PC-3 (cell line): ENCODE measurements around the gene DDIAS. TPM values are rescaled to one million over a fixed set of nuclear protein-coding genes. Genes with fewer than 3 reads are reported as not detected.

Experiments
- ATAC-seq: fragments of 200-7000 bp; cut with Tn5 transposase; 2 replicates; pipeline ENCODE4 v1.9.1; 2020; ENCODE audit warnings: mild to moderate bottlenecking, moderate library complexity
- BruUV-seq: library from RNA; stranded (reverse); fragments of 400-500 nt; replicated peaks from 2 replicates; lab custom pipeline; 2021; lab: Mats Ljungman, UMichigan
- CTCF ChIA-PET: fragments of 300-600 bp; sonication (Branson Sonifier 250); formaldehyde crosslinking; loops from one replicate; lab custom pipeline; 2022; ENCODE audit warnings: antibody characterized with exemption; lab: Charles Lee
- POLR2A ChIA-PET: fragments of 300-600 bp; sonication (Branson Sonifier 250); formaldehyde crosslinking; loops from one replicate; lab custom pipeline; 2022; ENCODE audit warnings: antibody characterized with exemption; ENCODE audit not compliant: unreplicated experiment; lab: Charles Lee
- DNase-seq: peaks from one replicate; pipeline ENCODE4 v3.0.0-alpha.2; 2015
- H2AFZ ChIP-seq: fragments of 300-600 bp; sonication (generic); 2 replicates; pipeline ENCODE4 v1.6.0; 2016; ENCODE audit warnings: antibody characterized with exemption, low read length
- H3F3A ChIP-seq: fragments of 300-600 bp; sonication (generic); one replicate; pipeline ENCODE4 v1.6.0; 2017; ENCODE audit warnings: antibody characterized with exemption, low read length, control low read depth, mild to moderate bottlenecking; ENCODE audit not compliant: unreplicated experiment
- H3K27ac ChIP-seq: fragments of 300-600 bp; sonication (generic); 2 replicates; pipeline ENCODE4 v1.5.1; 2016; ENCODE audit warnings: mild to moderate bottlenecking, low read length
- H3K27me3 ChIP-seq: fragments of 300-600 bp; sonication (generic); 2 replicates; pipeline ENCODE4 v1.6.1; 2016; ENCODE audit warnings: low read length, mixed read lengths
- H3K36me3 ChIP-seq: fragments of 300-600 bp; sonication (generic); 2 replicates; pipeline ENCODE4 v1.6.1; 2016; ENCODE audit warnings: low read depth, mixed run types, low read length, mixed read lengths
- H3K4me1 ChIP-seq: fragments of 300-600 bp; sonication (generic); 2 replicates; pipeline ENCODE4 v1.5.1; 2016; ENCODE audit warnings: low read length; ENCODE audit not compliant: insufficient read depth
- H3K4me2 ChIP-seq: fragments of 300-600 bp; sonication (generic); 2 replicates; pipeline ENCODE4 v1.6.0; 2016; ENCODE audit warnings: low read length
- H3K4me3 ChIP-seq: fragments of 300-600 bp; sonication (generic); 2 replicates; pipeline ENCODE4 v1.5.1; 2016; ENCODE audit warnings: mild to moderate bottlenecking, low read length, mixed read lengths
- H3K79me2 ChIP-seq: fragments of 300-600 bp; sonication (generic); 2 replicates; pipeline ENCODE4 v1.6.1; 2017; ENCODE audit warnings: low read length, mixed read lengths
- H3K9ac ChIP-seq: fragments of 300-600 bp; sonication (generic); 2 replicates; pipeline ENCODE4 v1.6.0; 2016; ENCODE audit warnings: mild to moderate bottlenecking, low read length
- H3K9me2 ChIP-seq: fragments of 300-600 bp; sonication (generic); replicated peaks from 2 replicates; pipeline ENCODE4 v1.6.1; 2016; ENCODE audit warnings: mixed run types, low read length, mixed read lengths
- H3K9me3 ChIP-seq: fragments of 300-600 bp; sonication (generic); 2 replicates; pipeline ENCODE4 v1.6.1; 2016; ENCODE audit warnings: low read length, mixed read lengths
- H4K20me1 ChIP-seq: fragments of 300-600 bp; sonication (generic); 2 replicates; pipeline ENCODE4 v1.6.1; 2016; ENCODE audit warnings: low read length, mixed read lengths
- CTCF ChIP-seq: fragments of 300-600 bp; sonication (generic); conservative IDR thresholded peaks from 2 replicates; pipeline ENCODE4 v1.5.1; 2017; ENCODE audit warnings: antibody characterized with exemption, low read depth, mild to moderate bottlenecking, low read length
- EZH2 ChIP-seq: fragments of 300-600 bp; sonication (generic); IDR thresholded peaks from one replicate; pipeline ENCODE4 v1.6.1; 2017; ENCODE audit warnings: antibody characterized with exemption, mild to moderate bottlenecking, low read length; ENCODE audit not compliant: unreplicated experiment
- EZH2phosphoT487 ChIP-seq: fragments of 300-600 bp; sonication (generic); IDR thresholded peaks from 2 replicates; pipeline ENCODE4 v1.6.1; 2018; ENCODE audit warnings: mild to moderate bottlenecking, antibody characterized with exemption, low read length, borderline replicate concordance
- intact Hi-C: fragments of 100-400 bp; cut with micrococcal nuclease; formaldehyde crosslinking; loops from 2 replicates; pipeline ENCODE4 v1.9.0; 2023
- total RNA-seq: library from RNA; depleted of rRNA; stranded (reverse); fragments of >200 nt; gene quantifications from 2 replicates; pipeline ENCODE4 v1.2.3, GENCODE V29; 2014

DDIAS gene
- total RNA-seq, 1 experiment from 2014 or later: 24.9 TPM

- no peaks in the 10 kb centered on the region for H3K27me3 ChIP-seq
- peaks cover 46% of the 10 kb centered on the region for H3K4me1 ChIP-seq
- BruUV-seq: no TSS peak
- POLR2A ChIA-PET: interaction anchor here (0.6 kb wide), 1 partner anchor 176 kb away, joined by 4 read pairs; no protein-coding TSS in a partner anchor
- peak overlapping the region; percentile 73 for H3K4me2 ChIP-seq
- H3K9ac ChIP-seq: peak overlapping the region; percentile 3; the same call in 1 of the 2 replicates
- intact Hi-C loops: loop anchor here (1.0 to 5.0 kb wide), 3 partner anchors 15 to 299 kb away; partner anchors contain the start of genes DDIAS, PCF11 and PRCP
- no peaks in the 10 kb centered on the region for H3K36me3 ChIP-seq
- DNase-seq (peak; percentile 98), ATAC-seq (peak; percentile 80)
- peak overlapping the region; percentile 55 for H3K4me3 ChIP-seq
- CTCF ChIA-PET: interaction anchor here (2.3 kb wide), 1 partner anchor 83 kb away, joined by 13 read pairs; no protein-coding TSS in a partner anchor
- peak overlapping the region; percentile 74 for H3K27ac ChIP-seq
- peak overlapping the region; percentile 30 for H2AFZ ChIP-seq
- peaks cover 19% of the 10 kb centered on the region for H3K79me2 ChIP-seq
- H3F3A ChIP-seq: peaks cover 14% of the 10 kb centered on the region
- no peaks in the 10 kb centered on the region for H3K9me3 ChIP-seq
- H4K20me1 ChIP-seq: no peaks in the 10 kb centered on the region
- H3K9me2 ChIP-seq: no peaks in the 10 kb centered on the region
- TF ChIP-seq EZH2 (no peak), EZH2phosphoT487 (no peak), CTCF (no peak)
Measured at GRCh38 chr11:82858556-82859091, 42.9 kb upstream of the DDIAS start.

- no peaks in the 10 kb centered on the region for H3K27me3 ChIP-seq
- intact Hi-C loops: loop anchor here (2.0 to 5.0 kb wide), 2 partner anchors 41 to 298 kb away; partner anchors contain the start of genes DDIAS, PCF11 and PRCP
- H3K4me1 ChIP-seq: peaks cover 46% of the 10 kb centered on the region
- no peaks in the 10 kb centered on the region for H3K36me3 ChIP-seq
- H3K9me2 ChIP-seq: no peaks in the 10 kb centered on the region
- ChIA-PET POLR2A (no interaction called here), CTCF (interaction anchor here (2.3 kb wide), 1 partner anchor 84 kb away, joined by 13 read pairs; no protein-coding TSS in a partner anchor)
- ATAC-seq (no peak), DNase-seq (no peak)
- no peak overlapping the region for H3K4me3 ChIP-seq
- H4K20me1 ChIP-seq: no peaks in the 10 kb centered on the region
- H3F3A ChIP-seq: peaks cover 14% of the 10 kb centered on the region
- no peak overlapping the region for H3K9ac ChIP-seq
- H3K27ac ChIP-seq: no peak overlapping the region
- no TSS peak for BruUV-seq
- no peaks in the 10 kb centered on the region for H3K9me3 ChIP-seq
- H3K4me2 ChIP-seq: peak overlapping the region; percentile 73
- TF ChIP-seq CTCF (no peak), EZH2 (no peak), EZH2phosphoT487 (no peak)
- peaks cover 18% of the 10 kb centered on the region for H3K79me2 ChIP-seq
- 0 out of 2 replicates have a peak overlapping the region, but pooled peaks have one; percentile 10 for H2AFZ ChIP-seq
Measured at GRCh38 chr11:82859750-82860149, 41.8 kb upstream of the DDIAS start.

GRCh38 chr11:82862379-82862778 lies 39.2 kb upstream of the DDIAS start:
- no peak overlapping the region for H3K4me2 ChIP-seq
- H3K79me2 ChIP-seq: peaks cover 8% of the 10 kb centered on the region; the same call in 1 of the 2 replicates
- no TSS peak for BruUV-seq
- no peaks in the 10 kb centered on the region for H3K36me3 ChIP-seq
- TF ChIP-seq EZH2phosphoT487: no peak
- TF ChIP-seq CTCF: no peak
- TF ChIP-seq EZH2: no peak
- no peaks in the 10 kb centered on the region for H4K20me1 ChIP-seq
- intact Hi-C loops: no loop called here
- DNase-seq: no peak
- no peak overlapping the region for H2AFZ ChIP-seq
- H3K9me3 ChIP-seq: no peaks in the 10 kb centered on the region
- no peak overlapping the region for H3K4me3 ChIP-seq
- H3K4me1 ChIP-seq: peaks cover 38% of the 10 kb centered on the region
- ChIA-PET CTCF (no interaction called here), POLR2A (no interaction called here)
- ATAC-seq: no peak
- H3F3A ChIP-seq: peaks cover 14% of the 10 kb centered on the region
- H3K27ac ChIP-seq: no peak overlapping the region
- H3K9ac ChIP-seq: no peak overlapping the region
- H3K27me3 ChIP-seq: no peaks in the 10 kb centered on the region
- no peaks in the 10 kb centered on the region for H3K9me2 ChIP-seq
